Parathyroid adenoma (tissue), 2 donors: ENCODE results near the gene TMEM129.

Experiments used
- H2AFZ ChIP-seq: fragments of 300-600 bp; sonication (generic); one replicate; pipeline ENCODE4 v1.7.0; 2017; ENCODE audit warnings: antibody characterized with exemption, mild to moderate bottlenecking
- H3K27ac ChIP-seq: fragments of 300-600 bp; sonication (generic); one replicate; pipeline ENCODE4 v1.7.0; 2017
- H3K27me3 ChIP-seq: fragments of 300-600 bp; sonication (generic); one replicate; pipeline ENCODE4 v1.7.0; 2017; ENCODE audit warnings: low read length; ENCODE audit not compliant: control insufficient read depth, insufficient read depth
- H3K36me3 ChIP-seq: fragments of 300-600 bp; sonication (generic); one replicate; pipeline ENCODE4 v1.7.0; 2017; ENCODE audit warnings: low read length; ENCODE audit not compliant: control insufficient read depth, insufficient read depth
- H3K4me1 ChIP-seq: fragments of 300-600 bp; sonication (generic); one replicate; pipeline ENCODE4 v1.7.0; 2017; ENCODE audit warnings: control low read depth
- H3K4me2 ChIP-seq: fragments of 300-600 bp; sonication (generic); one replicate; pipeline ENCODE4 v1.7.0; 2017; ENCODE audit warnings: low read length
- H3K4me3 ChIP-seq: fragments of 300-600 bp; sonication (generic); one replicate; pipeline ENCODE4 v1.7.0; 2017; ENCODE audit warnings: low read depth, low read length
- H3K79me2 ChIP-seq: fragments of 300-600 bp; sonication (generic); one replicate; pipeline ENCODE4 v1.7.0; 2017; ENCODE audit warnings: control low read depth
- H3K9ac ChIP-seq: fragments of 300-600 bp; sonication (generic); one replicate; pipeline ENCODE4 v1.7.0; 2017; ENCODE audit warnings: mild to moderate bottlenecking
- H3K9me3 ChIP-seq: fragments of 300-600 bp; sonication (generic); one replicate; pipeline ENCODE4 v1.7.0; 2017; ENCODE audit warnings: low read length; ENCODE audit not compliant: control insufficient read depth
- TF ChIP-seq, protein P1 (sequence below): fragments of 300-600 bp; sonication (generic); IDR thresholded peaks from one replicate; pipeline ENCODE4 v1.7.0; 2017; ENCODE audit warnings: antibody characterized with exemption, mild to moderate bottlenecking
- donor health status: primary hyperparathyroidism.

Gene TMEM129

DNA sequence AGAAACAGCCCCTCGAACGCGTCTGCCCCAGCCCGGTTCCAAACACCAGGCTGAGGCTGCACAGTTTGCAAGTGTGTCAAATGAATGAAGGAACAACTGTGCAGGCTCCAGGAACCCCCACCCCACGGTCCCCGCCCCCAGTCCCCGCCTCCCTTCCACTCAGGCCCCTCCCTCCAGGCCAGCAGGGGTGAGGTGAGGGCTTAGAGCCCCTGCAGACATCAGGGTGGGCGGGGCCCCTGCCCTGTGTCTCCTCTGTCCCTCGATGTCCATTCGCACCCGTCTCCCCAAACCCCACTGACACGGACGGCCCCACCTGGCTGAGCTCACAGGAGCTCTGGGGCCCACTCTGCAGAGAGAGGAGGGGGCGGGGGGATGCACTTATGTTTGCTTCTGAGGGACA lies 28.7 kb upstream of the TMEM129 start:
- Histone ChIP-seq H3K79me2 (no peaks in the 10 kb centered on the region), H3K9ac (no peak overlapping the region), H3K36me3 (no peaks in the 10 kb centered on the region), H3K4me1 (no peaks in the 10 kb centered on the region), H3K27ac (no peak overlapping the region), H3K9me3 (no peaks in the 10 kb centered on the region), H3K27me3 (no peaks in the 10 kb centered on the region), H2AFZ (no peak overlapping the region), H3K4me3 (no peak overlapping the region), H3K4me2 (no peak overlapping the region)
- TF ChIP-seq, protein P1, sequence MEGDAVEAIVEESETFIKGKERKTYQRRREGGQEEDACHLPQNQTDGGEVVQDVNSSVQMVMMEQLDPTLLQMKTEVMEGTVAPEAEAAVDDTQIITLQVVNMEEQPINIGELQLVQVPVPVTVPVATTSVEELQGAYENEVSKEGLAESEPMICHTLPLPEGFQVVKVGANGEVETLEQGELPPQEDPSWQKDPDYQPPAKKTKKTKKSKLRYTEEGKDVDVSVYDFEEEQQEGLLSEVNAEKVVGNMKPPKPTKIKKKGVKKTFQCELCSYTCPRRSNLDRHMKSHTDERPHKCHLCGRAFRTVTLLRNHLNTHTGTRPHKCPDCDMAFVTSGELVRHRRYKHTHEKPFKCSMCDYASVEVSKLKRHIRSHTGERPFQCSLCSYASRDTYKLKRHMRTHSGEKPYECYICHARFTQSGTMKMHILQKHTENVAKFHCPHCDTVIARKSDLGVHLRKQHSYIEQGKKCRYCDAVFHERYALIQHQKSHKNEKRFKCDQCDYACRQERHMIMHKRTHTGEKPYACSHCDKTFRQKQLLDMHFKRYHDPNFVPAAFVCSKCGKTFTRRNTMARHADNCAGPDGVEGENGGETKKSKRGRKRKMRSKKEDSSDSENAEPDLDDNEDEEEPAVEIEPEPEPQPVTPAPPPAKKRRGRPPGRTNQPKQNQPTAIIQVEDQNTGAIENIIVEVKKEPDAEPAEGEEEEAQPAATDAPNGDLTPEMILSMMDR = no peak

DNA sequence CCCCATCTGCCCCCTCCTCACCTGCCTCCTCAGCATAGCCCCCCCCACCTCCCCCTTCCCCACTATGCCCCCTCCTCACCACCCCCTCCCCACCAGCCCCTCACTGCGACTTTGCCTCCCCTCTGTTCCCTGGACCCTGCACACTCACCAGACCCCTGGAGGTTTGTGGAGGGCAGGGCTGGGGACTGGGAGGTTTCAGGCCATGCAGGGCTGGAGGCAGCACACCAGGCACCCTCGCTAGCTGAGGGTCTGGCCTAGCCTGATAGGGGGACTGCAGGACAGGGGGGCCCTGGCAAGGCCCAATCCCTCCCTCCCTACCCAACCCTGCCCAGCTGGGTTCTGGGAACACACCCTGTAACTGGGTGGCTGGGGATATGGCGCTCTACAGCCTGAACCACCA lies 28.2 kb upstream of the TMEM129 start:
- TF ChIP-seq, protein P1 = no peak
- Histone ChIP-seq H3K36me3 (no peaks in the 10 kb centered on the region), H3K79me2 (no peaks in the 10 kb centered on the region), H3K9ac (no peak overlapping the region), H3K4me3 (no peak overlapping the region), H2AFZ (no peak overlapping the region), H3K27ac (no peak overlapping the region), H3K9me3 (no peaks in the 10 kb centered on the region), H3K4me2 (no peak overlapping the region), H3K4me1 (no peaks in the 10 kb centered on the region), H3K27me3 (no peaks in the 10 kb centered on the region)

DNA sequence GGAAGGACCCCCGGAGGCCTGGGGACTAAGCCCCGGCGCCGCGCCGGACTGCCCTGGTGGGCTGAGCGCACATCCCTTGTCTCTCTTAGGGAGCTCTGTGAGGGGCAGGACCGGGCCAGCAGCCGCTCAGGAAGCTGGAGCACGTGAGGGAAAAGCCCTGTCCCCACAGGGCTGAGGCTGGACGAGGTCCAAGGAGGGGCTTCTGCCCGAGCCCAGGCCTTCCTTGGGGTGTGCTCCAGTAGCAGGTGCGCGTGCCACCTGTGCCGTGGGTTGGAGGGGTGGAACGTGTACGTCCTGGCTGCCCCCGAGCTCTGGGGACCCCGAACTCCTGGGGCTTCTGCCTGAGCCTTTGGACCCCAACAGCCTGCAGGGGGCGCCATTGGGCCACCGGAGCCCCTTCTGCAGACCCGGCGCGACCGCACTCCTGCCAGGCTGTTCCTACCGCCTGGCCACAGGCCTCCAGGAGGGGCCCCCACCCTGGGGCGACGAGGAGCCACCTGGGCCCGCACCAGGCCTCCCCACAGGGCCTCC lies 27.4 kb upstream of the TMEM129 start:
- Histone ChIP-seq H3K79me2 (no peaks in the 10 kb centered on the region), H3K9me3 (no peaks in the 10 kb centered on the region), H3K27ac (no peak overlapping the region), H3K27me3 (no peaks in the 10 kb centered on the region), H3K36me3 (no peaks in the 10 kb centered on the region), H2AFZ (no peak overlapping the region), H3K4me1 (no peaks in the 10 kb centered on the region), H3K9ac (no peak overlapping the region), H3K4me3 (no peak overlapping the region), H3K4me2 (no peak overlapping the region)
- TF ChIP-seq, protein P1 = peak; percentile 55

DNA sequence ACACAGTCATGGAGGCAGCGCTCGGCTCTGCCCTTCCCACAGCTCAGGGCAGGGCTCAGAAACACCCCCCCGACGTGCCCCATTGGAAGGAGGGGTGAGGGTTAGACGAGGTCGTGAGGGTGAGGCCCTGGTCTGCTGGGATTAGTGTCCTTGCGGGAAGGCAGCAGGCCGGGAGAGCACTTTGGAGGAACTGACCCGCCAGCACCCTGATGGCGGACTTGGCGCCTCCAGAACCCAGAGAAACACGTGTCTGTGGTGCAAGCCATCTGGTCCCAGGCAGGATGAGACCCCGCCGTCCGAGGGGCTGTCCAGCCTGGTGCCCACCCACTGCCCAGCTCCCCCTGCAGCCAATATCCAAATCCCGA lies 26.5 kb upstream of the TMEM129 start:
- no peak overlapping the region for H3K27ac ChIP-seq
- H3K4me2 ChIP-seq = no peak overlapping the region
- H3K4me1 ChIP-seq = no peaks in the 10 kb centered on the region
- TF ChIP-seq, protein P1 = no peak
- H3K79me2 ChIP-seq = no peaks in the 10 kb centered on the region
- no peak overlapping the region for H3K9ac ChIP-seq
- H3K9me3 ChIP-seq = no peaks in the 10 kb centered on the region
- H3K27me3 ChIP-seq = no peaks in the 10 kb centered on the region
- H3K36me3 ChIP-seq = no peaks in the 10 kb centered on the region
- H3K4me3 ChIP-seq = no peak overlapping the region
- H2AFZ ChIP-seq = no peak overlapping the region

DNA sequence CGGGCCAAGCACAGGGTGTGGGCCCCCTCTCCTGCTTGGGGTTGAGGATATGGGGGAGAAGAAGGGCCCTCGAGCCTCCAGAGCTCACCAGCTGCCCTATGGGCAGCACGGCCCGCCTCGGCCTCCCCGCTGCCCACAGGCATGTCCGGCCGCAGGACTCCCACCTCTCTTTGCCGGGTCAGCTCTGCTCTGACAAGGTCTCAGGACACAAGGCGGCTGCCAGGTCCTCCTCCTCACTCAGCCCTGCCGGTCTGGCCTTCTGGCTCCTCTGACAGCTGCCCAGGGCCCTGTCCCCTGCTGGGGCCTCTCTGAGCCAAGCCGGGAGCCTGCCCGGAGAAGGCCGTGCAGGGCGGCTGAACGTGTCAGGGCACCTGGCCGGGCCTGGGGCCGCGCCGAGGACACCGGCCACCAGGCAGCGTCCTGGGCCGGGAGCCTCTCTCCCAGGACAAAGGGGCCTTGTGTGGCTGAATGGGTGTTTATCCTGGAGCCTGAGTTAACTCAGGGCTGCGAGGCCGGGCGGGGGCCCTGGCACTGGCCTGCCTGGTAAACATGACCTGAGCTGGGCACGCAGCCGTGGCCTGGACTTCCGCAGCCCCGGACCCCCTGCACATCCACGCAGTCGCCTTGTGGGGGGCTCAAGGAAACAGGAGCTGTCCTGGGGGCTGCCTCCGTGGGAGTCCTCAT lies 25.9 kb upstream of the TMEM129 start:
- Histone ChIP-seq H3K36me3 (no peaks in the 10 kb centered on the region), H3K9me3 (no peaks in the 10 kb centered on the region), H2AFZ (no peak overlapping the region), H3K27ac (no peak overlapping the region), H3K4me3 (no peak overlapping the region), H3K4me2 (no peak overlapping the region), H3K79me2 (no peaks in the 10 kb centered on the region), H3K27me3 (no peaks in the 10 kb centered on the region), H3K4me1 (no peaks in the 10 kb centered on the region), H3K9ac (no peak overlapping the region)
- TF ChIP-seq, protein P1 = no peak
